C4-2B (cell line): Measurements from ENCODE around the gene ARHGAP12.
A peak's percentile ranks its signal among the peaks of the same experiment; 100 is the strongest.

Source experiments
- CTCF ChIP-seq: fragments of 450-650 bp; conservative IDR thresholded peaks from 2 replicates; pipeline ENCODE4 v1.5.1; 2017; ENCODE audit warnings: mild to moderate bottlenecking
- ZFX ChIP-seq: fragments of 450-650 bp; IDR thresholded peaks from 2 replicates; pipeline ENCODE4 v1.6.1; 2017

GRCh38 chr10:31836569-31837406 is 91.8 kb downstream of the ARHGAP12 start:
- peak; percentile 95 for TF ChIP-seq CTCF
- TF ChIP-seq ZFX = no peak
